RWPE2 (cell line): ENCODE results near the gene EMILIN1.

Experiments used
- ATAC-seq: fragments of 200-7000 bp; cut with Tn5 transposase; 3 replicates; pipeline ENCODE4 v1.9.1; 2021; ENCODE audit warnings: low read depth
- DNase-seq: peaks from one replicate; pipeline ENCODE4 v3.0.0-alpha.2; 2020; ENCODE audit warnings: low spot score
- H3K27ac ChIP-seq: fragments of 450-650 bp; 2 replicates; pipeline ENCODE4 v1.5.1; 2017; ENCODE audit warnings: mild to moderate bottlenecking; ENCODE audit not compliant: poor library complexity, severe bottlenecking
- H3K27me3 ChIP-seq: fragments of 250-450 bp; sonication (Bioruptor Pico); 2 replicates; pipeline ENCODE4 v1.5.1; 2021; ENCODE audit warnings: mild to moderate bottlenecking, moderate library complexity; ENCODE audit not compliant: insufficient read depth, poor library complexity, severe bottlenecking
- H3K36me3 ChIP-seq: fragments of 250-450 bp; sonication (Bioruptor Pico); 2 replicates; pipeline ENCODE4 v1.5.1; 2020; ENCODE audit warnings: low read depth, mild to moderate bottlenecking, moderate library complexity
- H3K4me1 ChIP-seq: fragments of 250-450 bp; sonication (Bioruptor Pico); 2 replicates; pipeline ENCODE4 v1.5.1; 2021; ENCODE audit warnings: mild to moderate bottlenecking, moderate library complexity; ENCODE audit not compliant: insufficient read depth, poor library complexity, severe bottlenecking
- H3K4me3 ChIP-seq: fragments of 250-450 bp; sonication (Bioruptor Pico); 2 replicates; pipeline ENCODE4 v1.5.1; 2021; ENCODE audit warnings: mild to moderate bottlenecking, moderate library complexity; ENCODE audit not compliant: severe bottlenecking
- H3K9me3 ChIP-seq: fragments of 250-450 bp; sonication (Bioruptor Pico); 2 replicates; pipeline ENCODE4 v1.5.1; 2021; ENCODE audit warnings: mild to moderate bottlenecking, moderate library complexity; ENCODE audit not compliant: severe bottlenecking
- TF ChIP-seq, protein P1 (sequence below): fragments of 450-650 bp; IDR thresholded peaks from one replicate; pipeline ENCODE4 v1.5.1; 2017; ENCODE audit warnings: mild to moderate bottlenecking, moderate library complexity; ENCODE audit not compliant: poor library complexity, severe bottlenecking

Gene EMILIN1

DNA sequence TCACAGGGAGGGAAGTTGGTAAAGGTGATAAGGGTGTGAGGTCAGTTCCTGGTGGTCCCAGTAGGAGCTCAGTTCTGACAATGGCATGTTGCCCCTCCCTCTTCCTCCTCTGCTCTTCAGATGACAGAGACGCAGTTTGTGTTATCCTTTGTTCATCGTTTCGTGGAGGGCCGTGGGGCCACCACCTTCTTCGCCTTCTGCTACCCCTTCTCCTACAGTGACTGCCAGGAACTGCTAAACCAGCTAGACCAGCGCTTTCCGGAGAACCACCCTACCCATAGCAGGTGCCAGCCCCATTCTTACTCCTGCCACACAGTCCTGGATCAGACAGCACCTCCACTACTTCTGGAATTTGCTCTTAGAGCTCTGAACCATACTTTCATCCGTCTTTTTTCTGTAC is 24.6 kb upstream of the EMILIN1 start:
- Histone ChIP-seq H3K4me3 (no peak overlapping the region), H3K27me3 (no peaks in the 10 kb centered on the region), H3K27ac (no peak overlapping the region), H3K4me1 (peaks cover 3% of the 10 kb centered on the region), H3K36me3 (peaks cover 36% of the 10 kb centered on the region), H3K9me3 (no peaks in the 10 kb centered on the region)
- ATAC-seq (no peak), DNase-seq (no peak)
- TF ChIP-seq, protein P1, sequence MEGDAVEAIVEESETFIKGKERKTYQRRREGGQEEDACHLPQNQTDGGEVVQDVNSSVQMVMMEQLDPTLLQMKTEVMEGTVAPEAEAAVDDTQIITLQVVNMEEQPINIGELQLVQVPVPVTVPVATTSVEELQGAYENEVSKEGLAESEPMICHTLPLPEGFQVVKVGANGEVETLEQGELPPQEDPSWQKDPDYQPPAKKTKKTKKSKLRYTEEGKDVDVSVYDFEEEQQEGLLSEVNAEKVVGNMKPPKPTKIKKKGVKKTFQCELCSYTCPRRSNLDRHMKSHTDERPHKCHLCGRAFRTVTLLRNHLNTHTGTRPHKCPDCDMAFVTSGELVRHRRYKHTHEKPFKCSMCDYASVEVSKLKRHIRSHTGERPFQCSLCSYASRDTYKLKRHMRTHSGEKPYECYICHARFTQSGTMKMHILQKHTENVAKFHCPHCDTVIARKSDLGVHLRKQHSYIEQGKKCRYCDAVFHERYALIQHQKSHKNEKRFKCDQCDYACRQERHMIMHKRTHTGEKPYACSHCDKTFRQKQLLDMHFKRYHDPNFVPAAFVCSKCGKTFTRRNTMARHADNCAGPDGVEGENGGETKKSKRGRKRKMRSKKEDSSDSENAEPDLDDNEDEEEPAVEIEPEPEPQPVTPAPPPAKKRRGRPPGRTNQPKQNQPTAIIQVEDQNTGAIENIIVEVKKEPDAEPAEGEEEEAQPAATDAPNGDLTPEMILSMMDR: no peak

DNA sequence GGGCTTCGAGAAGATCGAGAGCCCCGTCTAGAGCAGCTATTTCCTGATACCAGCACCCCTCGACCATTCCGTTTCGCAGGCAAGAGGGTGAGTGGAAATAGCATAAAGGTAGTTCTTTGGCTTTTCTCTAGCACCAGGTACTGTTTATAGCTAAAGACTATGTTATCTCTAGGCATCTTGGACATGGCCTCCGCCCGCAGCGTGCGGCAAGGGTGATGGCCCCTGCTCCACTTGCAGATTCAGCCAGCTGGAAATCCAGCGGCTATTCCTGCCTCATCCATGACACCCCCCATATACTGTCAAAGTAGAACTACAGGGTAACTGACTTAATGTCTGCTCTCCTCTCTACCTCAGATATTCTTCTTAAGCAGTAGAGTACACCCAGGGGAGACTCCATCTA is 23.7 kb upstream of the EMILIN1 start:
- no peak for ATAC-seq
- no peak for DNase-seq
- Histone ChIP-seq H3K4me3 (no peak overlapping the region), H3K27me3 (no peaks in the 10 kb centered on the region), H3K27ac (no peak overlapping the region), H3K36me3 (peaks cover 36% of the 10 kb centered on the region), H3K4me1 (no peaks in the 10 kb centered on the region), H3K9me3 (no peaks in the 10 kb centered on the region)
- TF ChIP-seq, protein P1: no peak

DNA sequence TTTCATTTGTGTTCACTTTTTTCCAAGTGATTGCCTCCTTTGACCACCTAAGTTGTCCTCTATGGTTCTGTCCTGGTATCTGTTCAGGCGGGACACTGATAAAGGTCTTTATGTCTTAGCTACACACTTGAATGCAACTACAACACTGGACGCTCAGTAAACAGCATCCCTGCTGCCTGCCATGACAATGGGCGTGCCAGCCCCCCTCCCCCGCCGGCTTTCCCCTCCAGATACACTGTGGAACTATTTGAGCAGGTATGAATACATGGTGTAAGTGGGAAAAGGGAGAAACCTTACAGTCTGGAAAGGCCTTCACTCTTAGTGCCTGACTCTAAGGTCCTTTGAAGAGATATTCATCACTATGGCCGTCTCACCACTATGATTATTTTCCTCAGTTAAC is 21.2 kb upstream of the EMILIN1 start:
- Histone ChIP-seq H3K4me3 (no peak overlapping the region), H3K4me1 (no peaks in the 10 kb centered on the region), H3K36me3 (peaks cover 42% of the 10 kb centered on the region), H3K9me3 (no peaks in the 10 kb centered on the region), H3K27me3 (no peaks in the 10 kb centered on the region), H3K27ac (no peak overlapping the region)
- DNase-seq (no peak), ATAC-seq (no peak)
- TF ChIP-seq, protein P1: no peak

DNA sequence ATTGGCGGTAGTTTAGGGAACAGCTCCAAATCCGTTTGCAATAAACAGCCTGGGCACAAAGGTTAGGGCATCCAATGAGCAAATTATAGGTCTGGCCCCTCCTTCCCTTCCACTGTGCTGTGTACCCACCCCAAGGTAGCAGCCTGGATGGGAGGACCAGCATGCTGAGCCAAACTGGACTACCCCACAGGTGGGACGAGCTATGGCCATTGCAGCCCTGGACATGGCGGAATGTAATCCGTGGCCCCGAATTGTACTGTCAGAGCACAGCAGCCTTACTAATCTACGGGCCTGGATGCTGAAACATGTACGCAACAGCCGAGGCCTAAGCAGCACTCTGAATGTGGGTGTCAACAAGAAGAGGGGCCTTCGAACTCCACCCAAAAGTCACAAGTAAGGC is 20.2 kb upstream of the EMILIN1 start:
- Histone ChIP-seq H3K36me3 (peaks cover 46% of the 10 kb centered on the region), H3K4me1 (no peaks in the 10 kb centered on the region), H3K27ac (no peak overlapping the region), H3K27me3 (no peaks in the 10 kb centered on the region), H3K9me3 (no peaks in the 10 kb centered on the region), H3K4me3 (no peak overlapping the region)
- DNase-seq (no peak), ATAC-seq (no peak)
- TF ChIP-seq, protein P1: no peak

DNA sequence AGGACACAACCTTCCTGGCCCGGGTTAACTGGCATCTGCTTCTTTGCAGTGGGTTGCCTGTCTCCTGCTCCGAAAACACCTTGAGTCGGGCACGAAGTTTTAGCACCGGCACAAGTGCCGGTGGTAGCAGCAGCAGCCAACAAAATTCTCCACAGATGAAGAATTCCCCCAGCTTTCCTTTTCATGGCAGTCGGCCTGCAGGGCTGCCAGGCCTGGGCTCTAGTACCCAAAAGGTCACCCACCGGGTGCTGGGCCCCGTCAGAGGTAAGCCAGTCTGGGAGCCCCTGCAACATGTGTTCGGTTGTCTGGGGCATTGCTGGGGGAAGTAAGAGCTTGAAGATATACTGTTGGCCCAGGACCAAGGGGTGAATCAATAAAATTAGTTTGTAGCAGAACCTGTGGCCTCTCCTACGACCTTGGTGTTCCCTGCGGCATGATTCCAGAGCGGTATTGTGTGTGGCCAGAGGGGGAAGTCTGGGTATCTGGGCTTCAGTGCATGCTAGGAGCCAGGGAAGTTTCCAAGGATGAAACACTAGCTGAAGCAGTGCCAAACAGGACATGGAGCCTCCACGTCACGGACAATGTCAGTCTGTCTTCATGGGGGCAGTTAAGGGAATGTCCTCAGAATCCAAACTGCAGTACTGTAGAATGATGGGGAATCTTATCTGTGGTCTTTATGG is 19.1 kb upstream of the EMILIN1 start:
- peaks cover 43% of the 10 kb centered on the region for H3K36me3 ChIP-seq
- no peaks in the 10 kb centered on the region for H3K27me3 ChIP-seq
- H3K9me3 ChIP-seq: no peaks in the 10 kb centered on the region
- no peak overlapping the region for H3K27ac ChIP-seq
- TF ChIP-seq, protein P1: no peak
- ATAC-seq: no peak
- H3K4me1 ChIP-seq: no peaks in the 10 kb centered on the region
- DNase-seq: no peak
- H3K4me3 ChIP-seq: no peak overlapping the region
